Anterior cingulate cortex (tissue), 58 donors: Measurements from ENCODE around the gene WSCD2.

ENCODE experiments used
- DNase-seq, 58 donors: peaks; one replicate each; lab custom pipeline; 2025; lab: John Stamatoyannopoulos, UW

The WSCD2 gene

GRCh38 chr12:108151533-108152169, 22.6 kb downstream of the WSCD2 start:
- no peak for DNase-seq

- DNase-seq, result no peak
These were observed 23.1 kb downstream of the WSCD2 start for GRCh38 chr12:108152170-108152538.

GRCh38 chr12:108156717-108157116, 27.6 kb downstream of the WSCD2 start:
- DNase-seq, result peak in 1 of 58 donors; percentile 14

GRCh38 chr12:108157870-108158459, 28.9 kb downstream of the WSCD2 start:
- peak in 1 of 58 donors; percentile 13 for DNase-seq

GRCh38 chr12:108162207-108162606, 33.1 kb downstream of the WSCD2 start:
- no peak for DNase-seq

- no peak for DNase-seq
These were observed 37.4 kb downstream of the WSCD2 start for GRCh38 chr12:108166505-108166904.

- DNase-seq, result no peak
These were observed 38.9 kb downstream of the WSCD2 start for GRCh38 chr12:108167974-108168373.

- peak in 1 of 58 donors; percentile 43 for DNase-seq
These were observed 40.6 kb downstream of the WSCD2 start for GRCh38 chr12:108169708-108170107.

GRCh38 chr12:108170164-108170563, 41.1 kb downstream of the WSCD2 start:
- DNase-seq, result no peak

- DNase-seq, result no peak
These were observed 42.9 kb downstream of the WSCD2 start for GRCh38 chr12:108172033-108172432.

- no peak for DNase-seq
These were observed 44.1 kb downstream of the WSCD2 start for GRCh38 chr12:108173160-108173559.

GRCh38 chr12:108173892-108174291, 44.8 kb downstream of the WSCD2 start:
- DNase-seq, result peak in 4 of 58 donors; percentile 6 to 51 (median 8)

GRCh38 chr12:108174641-108175040, 45.6 kb downstream of the WSCD2 start:
- DNase-seq, result no peak

GRCh38 chr12:108175310-108175709, 46.2 kb downstream of the WSCD2 start:
- DNase-seq, result peak in 2 of 58 donors; percentile 10 to 11

- no peak for DNase-seq
These were observed 47.2 kb downstream of the WSCD2 start for GRCh38 chr12:108176292-108176691.

GRCh38 chr12:108177131-108177530, 48.0 kb downstream of the WSCD2 start:
- no peak for DNase-seq

GRCh38 chr12:108179305-108179704, 50.2 kb downstream of the WSCD2 start:
- DNase-seq, result no peak

- DNase-seq, result no peak
These were observed 51.4 kb downstream of the WSCD2 start for GRCh38 chr12:108180255-108181094.

GRCh38 chr12:108181095-108181454, 52.0 kb downstream of the WSCD2 start:
- peak in 2 of 58 donors; percentile 16 to 38 for DNase-seq

GRCh38 chr12:108182096-108182495, 53.0 kb downstream of the WSCD2 start:
- DNase-seq, result no peak

GRCh38 chr12:108185002-108185401, 55.9 kb downstream of the WSCD2 start:
- no peak for DNase-seq

- DNase-seq, result no peak
These were observed 58.7 kb downstream of the WSCD2 start for GRCh38 chr12:108187831-108188230.
